ENCODE measurements around the gene ADCY1. TPM values are rescaled to one million over a fixed set of nuclear protein-coding genes. Genes with fewer than 3 reads are reported as not detected.

ADCY1 gene
- total and polyA plus RNA-seq, 8 donors = 0.33 to 1.8 (median 1.3) TPM

- Histone ChIP-seq H3K27ac (no peak overlapping the region), H3K4me3 (no peak overlapping the region), H3K36me3 (no peaks in the 10 kb centered on the region), H3K27me3 (no peaks in the 10 kb centered on the region), H3K9me3 (no peaks in the 10 kb centered on the region), H3K4me1 (no peaks in the 10 kb centered on the region)
- DNase-seq = peak in 1 of 2 donors; percentile 22
- no peak for TF ChIP-seq POLR2AphosphoS5 (IDR thresholded peaks at IDR 0.05)
- no peak for TF ChIP-seq POLR2A (IDR thresholded peaks at IDR 0.05)
- no peak for TF ChIP-seq EP300 (IDR thresholded peaks at IDR 0.05)
- TF ChIP-seq CTCF (IDR thresholded peaks at IDR 0.05) = no peak
- intact Hi-C loops (cut with DNase I; ENCODE audit: low total_unique reads) = no loop called here
- WGBS, 5 donors = 38 to 47% (median 45%) methylated on average over 4 to 5 of the region's 5 CpGs
Measured at GRCh38 chr7:45590679-45591057, 16.5 kb downstream of the ADCY1 start.

GRCh38 chr7:45591101-45591906 is 17.1 kb downstream of the ADCY1 start:
- Histone ChIP-seq H3K9me3 (no peaks in the 10 kb centered on the region), H3K27me3 (no peaks in the 10 kb centered on the region), H3K4me3 (no peak overlapping the region), H3K27ac (no peak overlapping the region), H3K4me1 (no peaks in the 10 kb centered on the region), H3K36me3 (no peaks in the 10 kb centered on the region)
- WGBS, 5 donors = 85 to 90% (median 87%) methylated on average over 10 to 11 of the region's 11 CpGs
- peak in 1 of 2 donors; percentile 17 for DNase-seq
- intact Hi-C loops (cut with DNase I; ENCODE audit: low total_unique reads) = no loop called here
- TF ChIP-seq CTCF (IDR thresholded peaks at IDR 0.05) (no peak), POLR2A (IDR thresholded peaks at IDR 0.05) (no peak), POLR2AphosphoS5 (IDR thresholded peaks at IDR 0.05) (no peak), EP300 (IDR thresholded peaks at IDR 0.05) (no peak)

- H3K27ac ChIP-seq = no peak overlapping the region
- no peaks in the 10 kb centered on the region for H3K36me3 ChIP-seq
- 89 to 95% (median 93%) methylated on average over 18 to 24 of the region's 24 CpGs for WGBS, 5 donors
- peak in 1 of 2 donors; percentile 24 for DNase-seq
- TF ChIP-seq POLR2A (IDR thresholded peaks at IDR 0.05) = no peak
- no peak for TF ChIP-seq EP300 (IDR thresholded peaks at IDR 0.05)
- TF ChIP-seq POLR2AphosphoS5 (IDR thresholded peaks at IDR 0.05) = no peak
- no peak for TF ChIP-seq CTCF (IDR thresholded peaks at IDR 0.05)
- intact Hi-C loops (cut with DNase I; ENCODE audit: low total_unique reads) = no loop called here
- H3K27me3 ChIP-seq = no peaks in the 10 kb centered on the region
- no peaks in the 10 kb centered on the region for H3K4me1 ChIP-seq
- H3K4me3 ChIP-seq = no peak overlapping the region
- H3K9me3 ChIP-seq = no peaks in the 10 kb centered on the region
Measured at GRCh38 chr7:45592230-45592991, 18.2 kb downstream of the ADCY1 start.

GRCh38 chr7:45593121-45593541 is 19.0 kb downstream of the ADCY1 start:
- Histone ChIP-seq H3K27ac (no peak overlapping the region), H3K4me1 (no peaks in the 10 kb centered on the region), H3K9me3 (no peaks in the 10 kb centered on the region), H3K4me3 (no peak overlapping the region), H3K36me3 (no peaks in the 10 kb centered on the region), H3K27me3 (no peaks in the 10 kb centered on the region)
- peak in 1 of 2 donors; percentile 17 for DNase-seq
- WGBS, 5 donors = 91 to 96% (median 95%) methylated on average over 11 to 12 of the region's 12 CpGs
- intact Hi-C loops (cut with DNase I; ENCODE audit: low total_unique reads) = no loop called here
- no peak for TF ChIP-seq POLR2AphosphoS5 (IDR thresholded peaks at IDR 0.05)
- no peak for TF ChIP-seq CTCF (IDR thresholded peaks at IDR 0.05)
- no peak for TF ChIP-seq POLR2A (IDR thresholded peaks at IDR 0.05)
- TF ChIP-seq EP300 (IDR thresholded peaks at IDR 0.05) = no peak

All from stomach (tissue), 9 donors.